GM18909 (cell line): Measurements from ENCODE around the gene SPRR3.
"Not testable (repeated sequence)": the region's sequence is repeated elsewhere in the genome, so short reads cannot be mapped to it uniquely, and the experiment has no call there.

Experiments
- ATAC-seq: cut with Tn5 transposase; IDR thresholded peaks from one replicate; pipeline ENCODE4 v1.9.1; 2021; ENCODE audit warnings: mild to moderate bottlenecking; ENCODE audit not compliant: unreplicated experiment, poor library complexity

The SPRR3 gene

GRCh38 chr1:152982076-152982475 is 19.5 kb upstream of the SPRR3 start:
- ATAC-seq, result no peak

DNA sequence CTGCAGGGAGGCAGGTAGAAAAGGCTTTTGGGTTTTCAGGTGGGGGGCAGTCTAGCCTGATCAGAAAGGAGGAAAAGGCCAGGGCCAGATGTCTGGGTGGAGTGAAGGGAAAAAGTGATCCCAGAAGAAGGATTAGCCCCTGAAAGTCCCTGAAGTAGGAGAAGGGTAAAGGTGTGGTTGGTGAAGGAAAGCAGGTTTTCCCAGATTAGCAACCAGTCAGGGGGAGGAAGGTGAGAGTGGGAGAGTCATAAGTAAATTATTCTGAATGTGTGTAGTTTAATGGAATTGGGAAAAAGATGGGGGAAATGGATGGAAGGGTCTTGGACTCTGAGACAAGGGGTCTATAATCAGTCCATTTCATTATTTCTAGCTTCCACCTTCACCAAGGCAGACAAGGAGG is 18.3 kb upstream of the SPRR3 start:
- no peak for ATAC-seq

- ATAC-seq, result no peak
Measured at GRCh38 chr1:152983743-152984142, 17.8 kb upstream of the SPRR3 start, which contains the start of gene SPRR1A. SPRR1A (plus strand) TSS chr1:152984081; CDS start chr1:152985231, 1,150 bp downstream.

GRCh38 chr1:152986578-152986977 is 15.0 kb upstream of the SPRR3 start:
- ATAC-seq, result no peak

DNA sequence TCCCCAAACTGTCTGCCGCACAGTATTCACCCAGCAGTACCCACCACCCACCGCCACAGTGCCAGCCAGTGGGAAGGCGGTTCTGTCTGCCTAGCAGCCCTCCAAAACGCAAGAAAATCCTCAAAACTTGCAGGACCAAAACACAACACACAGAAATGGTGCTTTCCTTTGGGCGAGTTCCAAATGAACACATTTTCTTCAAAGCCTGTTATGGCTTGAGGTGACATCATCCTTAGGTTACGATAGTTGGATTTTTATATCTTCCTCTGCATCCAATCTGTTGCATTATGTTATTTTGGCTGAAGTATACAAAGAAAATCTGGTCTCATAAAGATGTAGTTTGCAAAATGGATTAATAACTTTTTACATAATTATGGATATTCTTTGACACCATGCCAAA is 8.4 kb upstream of the SPRR3 start:
- no peak for ATAC-seq

DNA sequence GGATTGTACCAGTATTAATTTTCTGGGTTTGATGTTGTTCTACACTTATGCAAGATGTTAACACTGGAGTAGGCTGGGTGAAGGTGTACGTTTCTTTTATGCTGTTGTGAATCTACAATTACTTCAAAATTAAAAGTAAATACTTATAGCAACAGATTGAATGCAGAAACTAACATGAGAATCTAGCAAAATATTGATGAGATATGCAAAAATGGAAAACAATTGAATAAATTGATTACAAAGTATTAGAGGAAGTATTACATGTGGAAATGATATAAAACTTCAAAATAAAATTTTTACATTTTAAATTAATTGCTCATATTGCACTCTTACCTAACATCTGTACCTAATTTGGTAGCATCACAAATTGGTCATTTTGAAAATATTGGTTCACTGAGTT is 5.7 kb upstream of the SPRR3 start:
- ATAC-seq, result no peak

DNA sequence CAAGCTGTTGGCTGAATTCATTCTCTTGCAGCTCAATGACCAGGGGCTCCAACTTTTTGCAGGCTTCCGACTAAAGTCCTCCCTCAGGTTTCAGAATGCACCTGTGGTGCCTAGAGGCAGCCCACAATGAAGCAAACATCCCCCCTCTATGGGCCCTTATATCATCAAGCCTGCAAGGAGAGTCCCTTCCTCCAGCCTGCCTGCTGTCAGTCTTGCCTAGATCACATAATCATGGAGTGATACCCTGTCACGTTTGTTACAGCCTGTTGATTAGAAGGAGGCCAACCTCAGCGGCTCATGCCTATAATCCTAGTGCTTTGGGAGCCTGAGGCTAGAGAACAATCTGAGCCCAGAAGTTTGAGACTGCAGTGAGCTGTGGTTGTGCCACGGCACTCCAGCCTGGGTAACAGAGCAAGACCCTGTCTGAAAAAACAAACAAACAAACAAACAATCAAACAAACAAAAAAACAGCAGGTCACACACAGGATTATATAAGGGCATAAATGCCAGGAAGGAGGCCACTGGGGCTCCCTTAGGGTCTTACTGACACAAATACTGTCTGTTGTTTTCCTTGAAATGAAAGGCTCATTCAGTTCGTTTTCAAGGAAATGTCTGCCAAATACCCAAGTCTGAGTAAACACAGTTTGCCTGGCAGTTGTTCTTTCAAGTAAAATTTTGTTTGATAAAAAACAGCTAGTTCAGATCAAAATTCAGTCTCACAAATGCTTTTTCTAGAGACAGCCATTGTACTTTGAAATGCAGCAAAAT is 4.7 kb upstream of the SPRR3 start:
- ATAC-seq, result no peak

GRCh38 chr1:152997901-152998300 is 3.6 kb upstream of the SPRR3 start:
- no peak for ATAC-seq

DNA sequence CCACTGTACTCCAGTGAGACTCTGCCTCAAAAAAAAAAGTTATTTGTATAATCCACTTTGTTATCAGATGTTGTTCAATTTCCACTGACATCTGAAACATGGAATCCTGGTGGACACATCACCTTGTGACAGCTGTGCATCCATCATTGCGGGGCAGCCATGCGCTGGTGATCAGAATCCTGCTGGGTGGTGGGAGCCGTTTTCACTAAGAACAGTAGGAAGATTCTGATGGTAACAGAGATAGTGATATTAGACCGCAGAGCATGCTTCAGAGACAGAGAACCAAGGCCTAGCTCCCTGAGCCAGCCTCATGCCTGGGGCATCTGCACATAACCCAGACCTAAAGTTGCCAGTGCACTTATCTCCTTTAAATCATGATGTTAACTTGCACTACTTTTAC is 3.1 kb upstream of the SPRR3 start:
- no peak for ATAC-seq

GRCh38 chr1:152999818-153000217 is 1.7 kb upstream of the SPRR3 start:
- ATAC-seq, result no peak

GRCh38 chr1:153000294-153000693 is 1.3 kb upstream of the SPRR3 start:
- ATAC-seq, result no peak

GRCh38 chr1:153011235-153011758 is 9.7 kb downstream of the SPRR3 start:
- not testable (repeated sequence) for ATAC-seq

GRCh38 chr1:153021829-153022228 is 20.3 kb downstream of the SPRR3 start:
- ATAC-seq, result not testable (repeated sequence)

GRCh38 chr1:153022340-153022739 is 20.8 kb downstream of the SPRR3 start:
- not testable (repeated sequence) for ATAC-seq

DNA sequence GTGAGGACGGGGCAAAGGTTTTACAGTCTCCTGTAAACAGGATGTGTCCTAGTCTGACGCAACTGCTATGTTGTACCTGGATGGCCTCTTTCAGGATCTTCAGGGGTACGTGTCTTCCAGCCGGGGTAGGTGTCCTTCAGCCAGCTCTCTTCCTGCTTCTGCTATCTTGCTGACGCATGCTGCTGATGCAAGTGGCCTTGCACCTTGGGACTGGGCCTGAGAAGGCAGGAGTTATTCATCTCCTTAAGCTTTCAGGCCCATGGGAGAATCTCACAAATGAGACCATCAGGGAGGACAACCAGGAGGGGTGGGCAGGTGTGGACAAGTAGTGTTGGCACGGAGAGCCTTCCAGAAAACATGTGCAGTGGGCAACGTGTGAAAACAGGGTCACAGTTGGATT is 21.6 kb downstream of the SPRR3 start:
- no peak for ATAC-seq

GRCh38 chr1:153024413-153024812 is 22.9 kb downstream of the SPRR3 start:
- ATAC-seq, result no peak

- ATAC-seq, result no peak
Measured at GRCh38 chr1:153025797-153026196, 24.2 kb downstream of the SPRR3 start.

DNA sequence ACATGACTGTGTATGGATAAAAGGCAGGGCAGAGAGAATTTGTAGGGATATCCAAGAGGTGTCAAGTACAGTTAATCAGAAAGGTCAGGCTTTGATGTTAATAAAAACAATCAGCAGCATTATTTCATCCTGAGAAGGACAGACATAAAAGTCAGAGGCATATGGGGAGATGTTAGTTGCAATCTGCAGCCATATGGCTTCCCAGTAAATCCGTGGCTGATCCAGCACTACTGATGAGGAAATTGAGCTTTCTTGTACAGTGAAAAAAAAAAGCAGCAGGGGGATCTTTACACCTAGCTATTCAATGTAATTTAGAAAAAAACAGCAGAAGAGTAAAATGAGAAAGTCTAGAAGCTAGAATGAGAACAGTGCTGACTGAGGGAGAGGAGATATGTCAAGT is 27.2 kb downstream of the SPRR3 start:
- ATAC-seq, result no peak

DNA sequence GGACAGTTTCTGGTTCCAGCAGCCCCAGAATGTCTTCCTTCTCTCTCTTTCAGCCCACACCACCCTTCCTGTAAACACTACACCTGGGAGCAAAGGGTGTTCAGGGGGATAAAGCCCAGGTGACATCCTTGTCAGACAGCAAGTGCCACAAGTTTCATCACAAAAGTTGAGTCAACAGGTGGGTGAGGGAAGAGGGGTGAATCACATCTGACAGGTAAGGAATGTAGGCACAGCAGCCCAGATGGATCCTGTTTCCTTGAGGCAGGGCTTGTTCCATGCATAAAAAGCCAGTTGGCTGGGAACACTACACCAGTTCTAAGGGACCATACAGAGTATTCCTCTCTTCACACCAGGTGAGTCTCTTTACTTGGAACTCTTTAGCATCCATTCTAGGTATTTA is 29.3 kb downstream of the SPRR3 start, which contains the start of gene SPRR1B:
TSS of gene SPRR1B (plus strand) at position 309 of the 400 bp plus-strand sequence. CDS start 1,143 bp downstream, outside the sequence.
- ATAC-seq, result no peak

GRCh38 chr1:153032073-153032472 is 30.5 kb downstream of the SPRR3 start:
- ATAC-seq, result no peak

GRCh38 chr1:153032677-153033308 is 31.2 kb downstream of the SPRR3 start:
- ATAC-seq, result no peak
